SHP77 (cell line): ENCODE data around the gene MICU2.

Experiments
- DNase-seq, 2 experiments: peaks; one replicate each; lab custom pipeline; 2025; lab: John Stamatoyannopoulos, UW

The MICU2 gene

GRCh38 chr13:21483748-21484147, 120.2 kb downstream of the MICU2 start:
- DNase-seq, result no peak

GRCh38 chr13:21481359-21481758, 122.6 kb downstream of the MICU2 start:
- DNase-seq, result no peak

- DNase-seq, result peak; percentile 40 to 53
Observed at GRCh38 chr13:21478881-21479808, 124.8 kb downstream of the MICU2 start.

- peak; percentile 77 to 78 for DNase-seq
Observed at GRCh38 chr13:21476893-21477472, 127.0 kb downstream of the MICU2 start.

- DNase-seq, result no peak
Observed at GRCh38 chr13:21475115-21475514, 128.9 kb downstream of the MICU2 start.

GRCh38 chr13:21470785-21471184, 133.2 kb downstream of the MICU2 start:
- no peak for DNase-seq

GRCh38 chr13:21466527-21466926, 137.4 kb downstream of the MICU2 start:
- DNase-seq, result no peak

GRCh38 chr13:21465710-21466160, 138.2 kb downstream of the MICU2 start:
- no peak for DNase-seq

GRCh38 chr13:21463424-21463823, 140.5 kb downstream of the MICU2 start:
- no peak for DNase-seq

GRCh38 chr13:21461131-21461530, 142.8 kb downstream of the MICU2 start:
- no peak for DNase-seq

GRCh38 chr13:21458813-21459701, 144.9 kb downstream of the MICU2 start, which contains the start of gene ZDHHC20:
TSS of gene ZDHHC20 (minus strand) at chr13:21459303. CDS start at chr13:21459171, 132 bp downstream.
- DNase-seq, result peak; percentile 66 to 73

- peak in 1 of 2 experiments; percentile 47 for DNase-seq
Observed at GRCh38 chr13:21458451-21458812, 145.5 kb downstream of the MICU2 start.

- DNase-seq, result no peak
Observed at GRCh38 chr13:21453387-21454081, 150.4 kb downstream of the MICU2 start.

- DNase-seq, result no peak
Observed at GRCh38 chr13:21450936-21451335, 153.0 kb downstream of the MICU2 start.

- DNase-seq, result no peak
Observed at GRCh38 chr13:21446656-21447055, 157.3 kb downstream of the MICU2 start.

- no peak for DNase-seq
Observed at GRCh38 chr13:21445759-21446158, 158.2 kb downstream of the MICU2 start.

GRCh38 chr13:21443171-21443570, 160.8 kb downstream of the MICU2 start:
- DNase-seq, result no peak
